Stimulated activated CD4-positive, alpha-beta T cell treated with anti-CD3 and anti-CD28 coated beads, TNF-alpha, amount 100 ng/mL, for 4 hours (primary cell): ENCODE results near the gene ZNF497.
"Not testable (repeated sequence)": the region's sequence is repeated elsewhere in the genome, so short reads cannot be mapped to it uniquely, and the experiment has no call there.

ENCODE experiments used
- DNase-seq, 3 experiments: peaks; one replicate each; pipeline ENCODE4 v3.0.0-alpha.2; 2020; ENCODE audit warnings: low read depth in 3 of 3

ZNF497 gene

GRCh38 chr19:58362272-58362994 is at the start of gene ZNF497:
ZNF497 (minus strand) TSS chr19:58362751; CDS start chr19:58357635, 5,116 bp downstream.
- peak; percentile 91 to 93 (median 92) for DNase-seq

- DNase-seq: no peak
Observed at GRCh38 chr19:58409010-58409790, 46.6 kb upstream of the ZNF497 start.

GRCh38 chr19:58408152-58409009 is 45.8 kb upstream of the ZNF497 start, which contains the start of gene ZNF584:
ZNF584 (plus strand) TSS chr19:58408649; CDS start chr19:58409148, 499 bp downstream.
- peak; percentile 90 to 92 (median 90) for DNase-seq

GRCh38 chr19:58407658-58408151 is 45.2 kb upstream of the ZNF497 start:
- DNase-seq: no peak

- no peak for DNase-seq
Observed at GRCh38 chr19:58406818-58407657, 44.5 kb upstream of the ZNF497 start.

GRCh38 chr19:58403920-58404478 is 41.4 kb upstream of the ZNF497 start:
- not testable (repeated sequence) for DNase-seq

DNA sequence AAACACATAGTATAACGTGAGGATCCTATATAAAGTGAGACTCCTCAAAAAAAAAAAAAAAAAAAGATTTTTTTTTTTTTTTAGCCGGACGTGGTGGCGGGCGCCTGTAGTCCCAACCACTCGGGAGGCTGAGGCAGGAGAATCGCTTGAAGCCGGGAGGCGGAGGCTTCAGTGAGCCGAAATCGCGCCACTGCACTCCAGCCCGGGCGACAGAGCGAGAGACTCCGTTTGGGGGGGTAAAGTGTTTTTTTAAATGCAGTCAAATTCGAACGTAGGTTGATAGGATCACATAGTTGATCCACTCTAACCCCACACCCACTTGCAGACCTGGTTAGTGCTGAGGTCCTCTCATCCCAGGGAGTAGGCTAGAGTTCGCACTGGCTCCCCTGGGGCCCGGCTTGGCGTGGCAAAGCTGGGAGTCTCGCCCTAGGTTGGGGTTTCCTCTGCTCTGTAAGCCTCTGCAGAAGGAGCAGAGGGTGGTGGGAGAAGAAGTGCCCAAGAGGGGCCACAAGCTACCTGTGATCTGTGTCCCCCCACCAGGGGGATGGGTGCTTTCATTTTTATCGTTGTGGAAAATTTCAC is 39.4 kb upstream of the ZNF497 start:
- no peak for DNase-seq

- peak; percentile 98 to 99 (median 98) for DNase-seq
Observed at GRCh38 chr19:58400916-58401839, 38.6 kb upstream of the ZNF497 start.

- DNase-seq: no peak
Observed at GRCh38 chr19:58400316-58400915, 37.9 kb upstream of the ZNF497 start.

DNA sequence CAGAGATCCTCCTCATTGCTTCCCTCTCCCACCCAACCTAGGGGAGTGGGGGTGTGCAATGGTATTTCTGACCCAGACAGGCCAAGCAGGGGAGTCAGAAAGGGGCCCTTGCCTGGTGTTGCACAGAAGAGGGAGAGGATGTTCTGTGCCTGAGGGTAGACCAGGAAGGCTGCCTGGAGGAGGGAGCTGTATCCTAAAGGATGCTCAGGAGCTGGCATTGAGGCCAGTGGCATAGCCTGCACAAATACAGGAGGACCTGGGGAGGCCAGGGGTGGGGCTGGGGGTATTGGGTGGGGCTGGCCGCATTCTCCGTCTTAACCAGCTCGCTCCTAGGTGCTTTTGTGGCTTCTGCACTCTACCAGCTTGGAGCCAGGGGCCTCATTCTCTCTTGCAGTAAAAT is 37.4 kb upstream of the ZNF497 start:
- no peak for DNase-seq

- no peak for DNase-seq
Observed at GRCh38 chr19:58398545-58398944, 36.0 kb upstream of the ZNF497 start.

DNA sequence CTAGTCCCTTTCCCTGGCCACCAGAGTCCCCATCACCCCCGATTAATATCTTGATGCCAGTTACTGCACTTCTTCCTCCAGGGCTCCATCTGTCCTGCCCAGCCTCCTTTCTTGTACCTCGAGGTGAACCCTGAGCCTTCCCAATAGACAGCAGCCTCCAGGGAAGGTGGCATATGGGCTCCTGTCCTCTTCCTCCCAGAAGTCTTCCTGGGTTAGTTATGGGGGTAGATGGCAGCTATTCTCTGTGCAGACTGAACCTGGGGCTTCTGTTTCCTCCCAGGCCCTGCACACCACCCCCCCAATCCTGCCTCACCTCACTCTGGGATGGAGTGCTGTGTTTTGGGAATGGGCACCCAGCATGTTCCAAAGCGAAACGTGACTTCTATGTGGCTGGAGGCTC is 35.5 kb upstream of the ZNF497 start:
- no peak for DNase-seq

DNA sequence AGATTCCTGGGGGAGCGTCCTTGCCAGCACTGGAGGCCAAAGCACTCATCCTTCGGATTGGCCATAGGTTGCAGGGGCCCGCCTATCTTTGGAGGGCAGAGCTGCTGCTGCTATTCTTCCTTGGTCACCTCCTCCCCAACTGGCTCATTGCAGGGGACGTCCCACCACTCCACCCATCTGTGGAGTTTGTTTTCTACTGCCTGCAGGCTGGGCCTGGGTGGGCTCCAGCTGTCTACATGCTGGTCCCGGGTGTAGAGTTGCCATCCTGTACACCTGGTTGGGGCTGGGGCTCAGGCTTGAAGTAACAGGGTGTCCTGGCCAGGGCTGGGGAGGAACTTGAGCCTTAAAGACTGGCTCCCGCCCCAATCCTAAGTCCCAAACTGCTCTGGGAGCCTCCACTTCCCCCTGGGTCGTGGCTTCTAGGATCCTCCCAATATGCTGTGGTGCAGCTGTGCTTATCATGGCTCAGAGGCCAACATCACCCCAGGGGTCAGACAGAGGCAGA is 35.0 kb upstream of the ZNF497 start:
- DNase-seq: no peak

DNA sequence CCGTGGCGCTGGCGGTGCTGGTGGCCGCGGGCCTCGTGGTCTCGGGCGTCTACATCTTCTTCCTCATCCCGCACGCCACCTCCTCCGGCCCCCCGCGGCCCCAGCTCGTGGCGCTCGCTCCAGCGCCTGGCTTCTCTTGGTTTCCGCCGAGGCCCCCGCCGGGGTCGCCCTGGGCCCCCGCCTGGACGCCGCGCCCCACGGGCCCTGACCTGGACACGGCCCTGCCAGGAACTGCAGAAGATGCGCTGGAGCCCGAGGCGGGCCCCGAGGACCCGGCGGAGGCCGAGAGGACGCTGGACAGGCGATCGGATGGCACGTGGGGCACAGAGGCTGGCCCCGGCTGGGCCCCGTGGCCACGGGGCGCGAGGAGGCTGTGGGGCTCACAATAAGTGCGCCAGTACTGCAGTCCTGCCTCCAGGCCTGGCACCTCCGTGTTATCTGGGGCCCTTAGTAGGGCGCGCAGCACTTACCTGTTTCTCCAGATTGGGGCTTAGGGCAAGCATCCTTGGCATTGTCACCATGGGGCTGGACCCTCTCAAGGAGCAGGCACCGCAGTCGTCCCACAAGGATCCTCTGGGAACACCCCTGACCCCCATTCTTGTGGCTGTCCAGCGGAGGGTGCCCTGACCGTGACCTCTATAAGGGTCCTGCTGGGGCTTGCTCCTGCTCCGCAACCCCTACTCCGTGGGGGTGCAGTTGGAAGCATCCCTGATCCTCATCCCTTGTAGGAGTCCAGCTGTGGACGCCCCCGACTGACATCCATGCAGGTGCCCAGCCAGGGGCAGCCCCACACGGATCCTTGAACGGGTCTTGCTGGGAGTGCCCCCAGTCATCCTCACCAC is 34.4 kb upstream of the ZNF497 start:
- no peak for DNase-seq

- no peak for DNase-seq
Observed at GRCh38 chr19:58395979-58396627, 33.6 kb upstream of the ZNF497 start.

- DNase-seq: peak in 1 of 3 experiments; percentile 28
Observed at GRCh38 chr19:58395220-58395978, 32.8 kb upstream of the ZNF497 start, which contains the start of gene RNF225. RNF225 (plus strand) TSS chr19:58395656; CDS start chr19:58396090, 434 bp downstream.
